Urothelium cell line (cell line): ENCODE data around the gene TK2.
A peak's percentile ranks its signal among the peaks of the same experiment; 100 is the strongest.
"Not testable (repeated sequence)": the region's sequence is repeated elsewhere in the genome, so short reads cannot be mapped to it uniquely, and the experiment has no call there.

ENCODE experiments used
- DNase-seq: peaks from one replicate; pipeline ENCODE4 v3.0.0; 2011; ENCODE audit warnings: low spot score, mixed read lengths
- FAIRE-seq: peaks from 2 replicates; lab custom pipeline; 2011; peaks lifted over from hg19 to GRCh38; lab: Jason Lieb, UNC

Gene TK2

GRCh38 chr16:66471264-66471663, 78.7 kb downstream of the TK2 start:
- no peak for DNase-seq
- no peak for FAIRE-seq

DNA sequence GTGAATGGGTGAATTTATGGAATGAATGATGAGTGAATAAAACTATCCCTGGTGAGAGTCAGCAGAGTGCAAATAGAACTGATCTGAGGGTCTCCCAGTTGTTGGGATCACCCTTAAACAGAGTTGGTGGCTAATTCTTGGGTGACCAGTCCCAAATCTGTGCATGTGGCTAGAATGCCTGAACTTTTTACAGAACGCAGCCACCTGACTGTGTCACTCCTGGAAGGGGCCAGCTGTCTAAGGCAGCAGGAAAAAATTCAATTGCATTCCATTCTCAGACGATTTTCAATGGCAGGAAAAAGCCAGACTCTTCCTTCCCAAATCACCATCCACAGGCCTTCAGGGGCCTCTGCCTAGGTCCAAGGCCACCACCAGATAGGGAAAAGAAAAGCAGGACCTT, 79.4 kb downstream of the TK2 start:
- DNase-seq (no peak), FAIRE-seq (no peak)

DNA sequence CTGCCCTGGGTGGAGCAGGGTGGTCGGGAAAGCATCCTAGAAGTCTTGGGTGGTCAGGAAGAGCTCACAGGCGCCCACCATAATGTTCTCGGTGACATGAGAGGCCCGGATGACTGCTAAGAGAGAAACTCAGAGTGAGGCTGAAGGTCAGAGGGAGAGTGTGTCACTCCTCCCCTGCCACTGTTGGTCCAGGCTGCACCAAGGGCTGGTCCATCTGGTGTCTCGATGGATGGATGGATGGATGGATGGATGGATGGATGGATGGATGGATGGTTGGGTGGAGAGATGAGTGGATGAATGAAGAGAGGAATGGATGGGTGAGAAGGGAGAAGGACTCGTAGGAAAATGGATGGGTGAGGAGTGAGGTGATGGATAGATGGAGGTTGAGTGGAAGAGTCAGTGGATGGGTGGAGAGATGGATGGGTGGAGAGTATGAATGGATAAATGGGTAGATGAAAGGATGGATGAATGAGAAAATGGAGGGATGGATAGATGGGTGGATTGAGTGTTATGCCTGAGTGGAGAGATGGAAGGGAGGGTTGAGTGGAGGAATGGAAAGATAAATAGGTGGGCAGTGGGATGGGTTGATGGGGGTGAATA, 79.9 kb downstream of the TK2 start:
- FAIRE-seq (peak; percentile 42), DNase-seq (no peak)

DNA sequence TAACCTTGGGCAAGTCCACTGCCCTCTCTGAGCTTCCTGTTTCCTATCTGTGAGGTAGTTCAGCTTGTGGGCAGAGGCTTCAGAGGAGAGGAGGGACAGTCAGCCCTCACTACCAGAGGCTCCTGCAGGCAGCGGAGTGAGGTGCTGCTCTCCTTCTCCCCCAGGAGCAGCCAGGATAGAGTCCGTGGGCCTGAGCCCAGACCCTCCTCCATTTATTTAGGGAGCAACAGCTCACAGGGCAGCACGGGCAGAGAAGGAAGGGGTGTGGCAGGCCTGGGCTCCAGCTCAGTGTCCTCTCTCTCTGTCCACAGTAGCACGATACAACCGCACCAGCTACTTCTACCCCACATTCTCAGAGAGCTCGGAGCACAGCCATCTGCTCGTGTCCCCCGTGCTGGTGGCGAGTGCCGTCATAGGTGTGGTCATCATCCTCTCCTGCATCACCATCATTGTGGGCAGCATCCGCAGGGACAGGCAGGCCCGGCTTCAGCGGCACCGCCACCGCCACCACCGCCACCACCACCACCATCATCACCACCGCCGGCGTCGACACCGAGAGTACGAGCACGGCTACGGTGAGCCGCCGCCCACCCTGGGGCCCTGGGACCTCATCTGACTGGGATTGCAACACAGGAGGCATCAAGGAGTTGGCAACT, 80.5 kb downstream of the TK2 start:
- no peak for DNase-seq
- no peak for FAIRE-seq

- FAIRE-seq (no peak), DNase-seq (no peak)
Observed at GRCh38 chr16:66468321-66468965, 81.5 kb downstream of the TK2 start.

- FAIRE-seq (no peak), DNase-seq (no peak)
Observed at GRCh38 chr16:66467611-66468010, 82.3 kb downstream of the TK2 start.

- DNase-seq, FAIRE-seq: not testable (repeated sequence)
Observed at GRCh38 chr16:66466636-66467035, 83.3 kb downstream of the TK2 start.

GRCh38 chr16:66465946-66466345, 84.0 kb downstream of the TK2 start:
- DNase-seq, FAIRE-seq: not testable (repeated sequence)

DNA sequence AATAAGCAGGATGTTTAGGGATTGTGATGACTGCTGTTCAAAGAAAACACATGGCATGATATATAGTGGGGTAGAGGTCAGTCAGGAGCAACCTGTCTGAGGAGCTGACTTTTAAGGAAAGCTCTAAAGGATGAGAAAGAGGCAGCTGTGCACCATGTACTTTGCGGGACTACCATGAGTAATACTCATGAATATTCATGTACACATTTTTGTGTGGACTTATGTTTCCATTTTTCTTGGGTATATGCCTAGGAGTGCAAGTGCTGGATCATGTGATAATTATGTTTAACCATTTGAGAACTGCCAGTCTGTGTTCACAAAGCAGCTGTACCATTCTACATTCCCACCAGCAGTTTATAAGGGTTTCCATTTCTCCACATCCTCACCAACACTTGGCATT, 87.0 kb downstream of the TK2 start:
- DNase-seq: no peak

DNA sequence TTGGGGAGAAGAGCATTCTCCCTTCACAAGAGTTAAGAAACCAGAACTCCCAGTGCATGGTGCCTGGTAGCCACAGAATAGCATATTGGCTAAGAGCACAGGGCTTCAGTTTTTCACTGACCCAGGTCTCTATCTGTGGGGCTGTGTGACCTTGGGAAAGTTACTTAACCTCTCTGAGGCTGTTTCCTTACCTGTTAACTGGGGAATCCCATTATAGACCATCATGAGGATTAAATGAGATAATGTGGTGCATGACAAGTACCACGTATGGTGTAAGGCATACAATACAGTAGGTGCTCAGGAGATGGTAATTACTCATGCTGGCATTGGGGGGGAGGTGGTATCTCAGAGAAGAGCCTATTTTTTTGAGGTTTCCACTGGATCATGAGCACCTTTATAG, 89.2 kb downstream of the TK2 start:
- DNase-seq (no peak), FAIRE-seq (no peak)

More for the DNA sequence above, 87.0 kb downstream of the TK2 start:
- FAIRE-seq: no peak

DNA sequence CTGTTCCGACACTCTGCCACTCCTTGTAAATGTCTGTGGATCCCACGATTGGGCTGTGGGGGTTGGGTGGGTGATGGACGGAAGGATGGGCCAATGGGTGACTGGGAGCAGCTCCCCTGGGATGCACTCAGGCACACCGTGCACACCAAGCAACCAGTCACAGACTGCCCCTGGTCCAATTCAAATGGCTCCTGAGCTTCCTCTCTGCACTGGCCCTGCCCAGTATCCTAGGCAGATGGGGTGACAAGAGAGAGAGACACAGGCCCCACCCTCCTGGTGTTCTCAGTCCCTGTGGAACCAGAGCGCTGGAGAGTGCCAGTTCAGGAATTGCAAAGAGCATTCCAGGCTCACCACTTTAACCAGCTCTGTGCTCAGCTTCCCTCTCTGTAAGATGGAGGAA, 90.0 kb downstream of the TK2 start:
- no peak for FAIRE-seq
- no peak for DNase-seq

- FAIRE-seq (no peak), DNase-seq (no peak)
Observed at GRCh38 chr16:66458853-66459252, 91.1 kb downstream of the TK2 start.

GRCh38 chr16:66458292-66458691, 91.6 kb downstream of the TK2 start:
- FAIRE-seq: no peak
- no peak for DNase-seq
